ENCODE measurements around the gene TAGLN2.
A peak's percentile ranks its signal among the peaks of the same experiment; 100 is the strongest.
"Not testable (repeated sequence)": the region's sequence is repeated elsewhere in the genome, so short reads cannot be mapped to it uniquely, and the experiment has no call there.

TAGLN2 gene

GRCh38 chr1:159916242-159917051, 8.9 kb downstream of the TAGLN2 start:
- Histone ChIP-seq H3K4me1 (ENCODE audit: control insufficient read depth in 1 of 2, insufficient read depth in 2 of 2, low read length in 2 of 2) (peaks cover 58 to 66% of the 10 kb centered on the region in 2 donors), H3K27me3 (ENCODE audit: control insufficient read depth in 1 of 2, insufficient read depth in 2 of 2, low read length in 2 of 2) (no peaks in the 10 kb centered on the region), H3K9ac (ENCODE audit: low read depth in 1 of 2, low read length in 2 of 2) (no peak overlapping the region), H3K27ac (ENCODE audit: low read depth, low read length) (no peak overlapping the region), H3K36me3 (ENCODE audit: control insufficient read depth in 1 of 2, insufficient read depth in 2 of 2, low read length in 2 of 2) (peaks cover 29 to 39% of the 10 kb centered on the region in 2 donors), H3K4me3 (ENCODE audit: low read depth in 1 of 2, low read length in 2 of 2) (no peak overlapping the region), H3K9me3 (ENCODE audit: control insufficient read depth in 1 of 2, low read length in 2 of 2) (no peaks in the 10 kb centered on the region)

GRCh38 chr1:159915571-159916241, 9.6 kb downstream of the TAGLN2 start:
- Histone ChIP-seq H3K4me3 (ENCODE audit: low read depth in 1 of 2, low read length in 2 of 2) (no peak overlapping the region), H3K27me3 (ENCODE audit: control insufficient read depth in 1 of 2, insufficient read depth in 2 of 2, low read length in 2 of 2) (no peaks in the 10 kb centered on the region), H3K4me1 (ENCODE audit: control insufficient read depth in 1 of 2, insufficient read depth in 2 of 2, low read length in 2 of 2) (peaks cover 58 to 66% of the 10 kb centered on the region in 2 donors), H3K9me3 (ENCODE audit: control insufficient read depth in 1 of 2, low read length in 2 of 2) (no peaks in the 10 kb centered on the region), H3K36me3 (ENCODE audit: control insufficient read depth in 1 of 2, insufficient read depth in 2 of 2, low read length in 2 of 2) (peaks cover 26 to 34% of the 10 kb centered on the region in 2 donors), H3K9ac (ENCODE audit: low read depth in 1 of 2, low read length in 2 of 2) (no peak overlapping the region), H3K27ac (ENCODE audit: low read depth, low read length) (no peak overlapping the region)

- peaks cover 16 to 21% of the 10 kb centered on the region in 2 donors for H3K36me3 ChIP-seq (ENCODE audit: control insufficient read depth in 1 of 2, insufficient read depth in 2 of 2, low read length in 2 of 2)
- peaks cover 62 to 73% of the 10 kb centered on the region in 2 donors for H3K4me1 ChIP-seq (ENCODE audit: control insufficient read depth in 1 of 2, insufficient read depth in 2 of 2, low read length in 2 of 2)
- no peak overlapping the region for H3K4me3 ChIP-seq (ENCODE audit: low read depth in 1 of 2, low read length in 2 of 2)
- H3K27me3 ChIP-seq (ENCODE audit: control insufficient read depth in 1 of 2, insufficient read depth in 2 of 2, low read length in 2 of 2) = no peaks in the 10 kb centered on the region
- no peak overlapping the region for H3K27ac ChIP-seq (ENCODE audit: low read depth, low read length)
- no peaks in the 10 kb centered on the region for H3K9me3 ChIP-seq (ENCODE audit: control insufficient read depth in 1 of 2, low read length in 2 of 2)
- no peak overlapping the region for H3K9ac ChIP-seq (ENCODE audit: low read depth in 1 of 2, low read length in 2 of 2)
Measured at GRCh38 chr1:159914252-159915018, 10.9 kb downstream of the TAGLN2 start.

DNA sequence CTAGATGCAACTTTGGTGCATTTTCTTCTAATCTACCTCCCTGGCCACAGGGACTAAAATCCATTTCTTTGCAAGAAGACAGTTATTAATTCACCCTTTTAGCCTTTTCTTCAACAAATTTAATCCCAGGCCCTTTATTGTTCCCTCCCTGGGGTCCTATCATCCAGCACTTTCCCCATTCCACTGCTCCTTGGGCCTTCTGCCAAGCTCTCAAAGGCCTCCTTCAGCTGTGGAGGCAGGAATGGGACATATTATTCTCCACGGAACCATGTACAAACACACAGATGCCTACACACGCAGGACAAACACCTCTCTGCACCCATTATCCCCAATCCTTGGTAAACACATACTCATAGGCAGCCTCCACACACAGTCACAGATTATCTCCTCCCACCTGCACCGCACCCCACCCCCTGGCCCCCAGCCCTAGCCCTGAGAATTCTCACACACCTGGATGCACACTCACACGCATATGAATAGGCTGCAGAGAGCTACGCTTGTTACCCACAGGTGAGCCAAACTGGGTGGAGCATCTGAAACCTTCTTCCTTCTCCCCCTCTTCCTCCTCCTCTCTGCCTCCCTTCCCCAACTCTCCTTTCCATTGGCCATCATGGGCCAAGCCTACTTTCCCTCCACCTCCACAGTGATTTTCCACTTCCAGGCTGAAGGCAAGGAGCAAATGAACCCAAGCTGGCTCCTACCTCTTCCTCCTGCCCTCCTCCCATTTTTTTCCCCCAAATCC, 11.7 kb downstream of the TAGLN2 start:
- H3K9me3 ChIP-seq (ENCODE audit: control insufficient read depth in 1 of 2, low read length in 2 of 2) = no peaks in the 10 kb centered on the region
- H3K36me3 ChIP-seq (ENCODE audit: control insufficient read depth in 1 of 2, insufficient read depth in 2 of 2, low read length in 2 of 2) = peaks cover 8 to 13% of the 10 kb centered on the region in 2 donors
- no peak overlapping the region for H3K27ac ChIP-seq (ENCODE audit: low read depth, low read length)

DNA sequence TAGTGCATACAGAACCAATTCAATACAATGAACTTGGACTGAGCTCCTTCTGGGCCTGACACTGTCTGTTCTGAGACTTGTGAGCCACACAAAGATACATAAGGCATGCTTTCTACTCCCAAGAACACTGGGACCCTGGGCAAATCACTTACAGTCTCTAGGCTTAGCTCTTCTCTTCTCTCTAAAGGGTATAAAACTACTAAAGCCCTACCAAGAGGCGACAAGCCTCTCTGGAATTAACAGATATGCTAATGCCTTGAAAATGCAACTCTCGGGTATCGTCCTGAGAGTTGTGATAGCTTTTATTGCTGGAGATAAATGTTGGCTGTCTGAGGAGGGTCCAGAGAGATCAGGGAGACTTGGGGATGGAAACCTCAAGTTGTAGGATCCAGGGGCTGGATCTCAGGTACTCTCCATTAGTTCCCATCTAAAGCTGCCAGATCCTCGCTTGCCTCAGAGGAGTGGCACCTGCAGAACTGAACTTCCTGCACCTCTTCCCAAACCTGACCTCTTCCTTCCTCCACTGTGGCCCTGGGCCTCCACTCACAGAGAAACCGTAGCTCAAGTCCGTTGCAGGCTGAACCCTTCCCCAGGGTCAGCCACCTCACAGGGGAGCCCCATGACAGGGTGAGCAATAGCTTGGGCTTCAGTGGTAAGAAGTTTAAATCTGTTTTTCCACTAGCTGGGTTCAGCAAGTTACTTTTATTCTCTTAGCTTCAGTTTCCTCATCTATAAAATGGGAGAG, 13.8 kb downstream of the TAGLN2 start:
- Histone ChIP-seq H3K4me3 (ENCODE audit: low read depth in 1 of 2, low read length in 2 of 2) (peak overlapping the region in 1 of 2 donors; percentile 7), H3K27ac (ENCODE audit: low read depth, low read length) (peak overlapping the region; percentile 25), H3K9ac (ENCODE audit: low read depth in 1 of 2, low read length in 2 of 2) (peak overlapping the region in 1 of 2 donors; percentile 7), H3K36me3 (ENCODE audit: control insufficient read depth in 1 of 2, insufficient read depth in 2 of 2, low read length in 2 of 2) (no peaks in the 10 kb centered on the region), H3K9me3 (ENCODE audit: control insufficient read depth in 1 of 2, low read length in 2 of 2) (no peaks in the 10 kb centered on the region), H3K27me3 (ENCODE audit: control insufficient read depth in 1 of 2, insufficient read depth in 2 of 2, low read length in 2 of 2) (no peaks in the 10 kb centered on the region), H3K4me1 (ENCODE audit: control insufficient read depth in 1 of 2, insufficient read depth in 2 of 2, low read length in 2 of 2) (peaks cover 67 to 69% of the 10 kb centered on the region in 2 donors)

More for the DNA sequence above, 11.7 kb downstream of the TAGLN2 start:
- Histone ChIP-seq H3K4me3 (ENCODE audit: low read depth in 1 of 2, low read length in 2 of 2) (no peak overlapping the region), H3K9ac (ENCODE audit: low read depth in 1 of 2, low read length in 2 of 2) (no peak overlapping the region), H3K27me3 (ENCODE audit: control insufficient read depth in 1 of 2, insufficient read depth in 2 of 2, low read length in 2 of 2) (no peaks in the 10 kb centered on the region), H3K4me1 (ENCODE audit: control insufficient read depth in 1 of 2, insufficient read depth in 2 of 2, low read length in 2 of 2) (peaks cover 64 to 73% of the 10 kb centered on the region in 2 donors)

DNA sequence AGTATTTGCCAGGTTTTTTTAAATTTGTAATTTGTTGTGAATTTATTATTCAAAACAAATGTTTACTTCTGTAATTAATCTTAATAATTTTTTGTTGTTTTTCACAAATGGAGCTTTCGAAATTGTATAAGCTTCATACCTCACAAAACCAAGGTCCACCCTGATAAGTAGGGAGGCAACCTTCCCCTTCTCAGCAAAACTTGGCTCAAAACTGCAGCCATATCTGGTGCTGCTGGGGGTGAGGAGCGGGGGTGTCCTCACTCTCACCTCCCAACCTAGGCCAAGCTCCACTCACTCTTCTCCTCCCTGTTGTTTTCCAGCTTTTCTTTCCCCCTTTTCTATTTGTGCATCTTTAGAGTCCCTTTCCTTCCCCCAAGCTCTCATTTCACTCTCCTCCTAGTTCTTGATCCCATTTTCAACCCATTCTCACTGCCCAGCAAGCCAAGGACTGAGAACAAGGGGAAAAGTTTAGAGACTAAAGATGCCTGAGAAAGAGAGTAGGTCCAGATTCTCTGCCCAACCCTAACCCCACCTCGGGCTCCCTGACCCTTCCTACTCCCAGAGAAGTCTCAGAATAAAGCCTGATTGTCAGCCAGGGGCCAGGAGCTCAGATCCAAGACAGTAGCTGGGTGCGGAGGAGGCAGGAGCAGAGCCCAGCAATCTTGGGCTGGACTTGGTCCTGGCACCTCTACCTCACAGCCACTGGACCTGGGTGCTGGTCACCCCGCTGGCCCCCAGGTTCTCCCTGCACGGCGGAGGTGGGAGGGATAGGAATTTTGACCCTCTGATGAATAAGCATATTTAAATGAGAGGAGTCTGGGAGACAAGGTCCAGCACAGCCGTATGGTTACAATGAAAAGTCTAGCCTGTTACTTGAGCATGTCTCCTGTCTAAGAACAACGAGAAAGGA, 17.0 kb downstream of the TAGLN2 start:
- H3K4me3 ChIP-seq (ENCODE audit: low read depth in 1 of 2, low read length in 2 of 2) = no peak overlapping the region
- H3K9ac ChIP-seq (ENCODE audit: low read depth in 1 of 2, low read length in 2 of 2) = no peak overlapping the region
- H3K4me1 ChIP-seq (ENCODE audit: control insufficient read depth in 1 of 2, insufficient read depth in 2 of 2, low read length in 2 of 2) = peaks cover 50 to 52% of the 10 kb centered on the region in 2 donors
- H3K36me3 ChIP-seq (ENCODE audit: control insufficient read depth in 1 of 2, insufficient read depth in 2 of 2, low read length in 2 of 2) = no peaks in the 10 kb centered on the region
- H3K27me3 ChIP-seq (ENCODE audit: control insufficient read depth in 1 of 2, insufficient read depth in 2 of 2, low read length in 2 of 2) = no peaks in the 10 kb centered on the region
- no peak overlapping the region for H3K27ac ChIP-seq (ENCODE audit: low read depth, low read length)
- H3K9me3 ChIP-seq (ENCODE audit: control insufficient read depth in 1 of 2, low read length in 2 of 2) = no peaks in the 10 kb centered on the region

DNA sequence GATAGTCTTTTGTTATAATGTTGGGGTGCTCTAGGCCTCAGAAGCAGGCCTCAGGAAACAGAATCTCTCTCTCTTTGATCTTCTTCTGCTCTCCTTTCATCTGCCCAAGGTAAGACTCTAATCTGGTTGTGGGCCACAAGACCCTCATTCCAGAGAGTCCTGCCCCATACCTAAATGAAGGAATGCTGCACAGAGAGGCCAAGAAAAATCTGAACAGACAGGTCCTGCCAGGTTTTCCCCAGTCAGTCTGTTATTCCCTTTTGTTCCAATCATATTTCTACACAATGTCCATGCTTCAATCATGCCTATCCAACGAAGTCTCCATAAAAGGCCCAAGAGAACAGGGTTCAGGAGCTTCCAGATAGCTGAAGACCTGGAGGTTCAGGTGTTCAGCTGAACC, 18.3 kb downstream of the TAGLN2 start:
- H3K27ac ChIP-seq (ENCODE audit: low read depth, low read length) = no peak overlapping the region

GRCh38 chr1:159904036-159904435, 21.3 kb downstream of the TAGLN2 start:
- not testable (repeated sequence) for H3K4me3 ChIP-seq (ENCODE audit: low read depth in 1 of 2, low read length in 2 of 2); H3K36me3 ChIP-seq (ENCODE audit: control insufficient read depth in 1 of 2, insufficient read depth in 2 of 2, low read length in 2 of 2); H3K27me3 ChIP-seq (ENCODE audit: control insufficient read depth in 1 of 2, insufficient read depth in 2 of 2, low read length in 2 of 2); H3K9me3 ChIP-seq (ENCODE audit: control insufficient read depth in 1 of 2, low read length in 2 of 2); H3K27ac ChIP-seq (ENCODE audit: low read depth, low read length); H3K9ac ChIP-seq (ENCODE audit: low read depth in 1 of 2, low read length in 2 of 2)
- H3K4me1 ChIP-seq (ENCODE audit: control insufficient read depth in 1 of 2, insufficient read depth in 2 of 2, low read length in 2 of 2) = peaks cover 35 to 37% of the 10 kb centered on the region in 2 donors

More for the DNA sequence above, 18.3 kb downstream of the TAGLN2 start:
- H3K36me3 ChIP-seq (ENCODE audit: control insufficient read depth in 1 of 2, insufficient read depth in 2 of 2, low read length in 2 of 2) = no peaks in the 10 kb centered on the region
- peaks cover 47 to 48% of the 10 kb centered on the region in 2 donors for H3K4me1 ChIP-seq (ENCODE audit: control insufficient read depth in 1 of 2, insufficient read depth in 2 of 2, low read length in 2 of 2)
- no peak overlapping the region for H3K9ac ChIP-seq (ENCODE audit: low read depth in 1 of 2, low read length in 2 of 2)
- no peaks in the 10 kb centered on the region for H3K9me3 ChIP-seq (ENCODE audit: control insufficient read depth in 1 of 2, low read length in 2 of 2)
- no peaks in the 10 kb centered on the region for H3K27me3 ChIP-seq (ENCODE audit: control insufficient read depth in 1 of 2, insufficient read depth in 2 of 2, low read length in 2 of 2)
- H3K4me3 ChIP-seq (ENCODE audit: low read depth in 1 of 2, low read length in 2 of 2) = no peak overlapping the region
